Transverse colon (tissue), 4 donors: ENCODE measurements around the gene TMEM50B. TPM values are rescaled to one million over a fixed set of nuclear protein-coding genes. Genes with fewer than 3 reads are reported as not detected.

Experiments
- DNase-seq: peaks from one replicate; pipeline ENCODE4 v3.0.0-alpha.2; 2019
- H3K27ac ChIP-seq, 4 donors: fragments of 200-600 bp; sonication (generic); 2 replicates each; pipeline ENCODE4 v1.5.1; 2016 to 2018; ENCODE audit warnings: inconsistent platforms in 4 of 4
- H3K27me3 ChIP-seq: fragments of 200-600 bp; sonication (generic); 2 replicates; pipeline ENCODE4 v1.5.1; 2017; ENCODE audit warnings: inconsistent platforms
- H3K36me3 ChIP-seq, 4 donors: fragments of 200-600 bp; sonication (generic); 2 replicates each; pipeline ENCODE4 v1.5.1; 2017 to 2019; ENCODE audit warnings: inconsistent platforms in 4 of 4
- H3K4me1 ChIP-seq, 4 donors: fragments of 200-600 bp; sonication (generic); 2 replicates each; pipeline ENCODE4 v1.5.1; 2017 to 2020; ENCODE audit warnings: inconsistent platforms in 4 of 4
- H3K4me3 ChIP-seq, 4 donors: fragments of 200-600 bp; sonication (generic); 1 replicate in 1 of 4; 2 replicates in 3 of 4; pipeline versions ENCODE4 v1.5.1 to v1.6.1; 2017 to 2019; ENCODE audit warnings: inconsistent platforms in 4 of 4
- H3K9me3 ChIP-seq, 2 donors: fragments of 200-600 bp; sonication (generic); 2 replicates each; pipeline ENCODE4 v1.5.1; 2017 to 2019; ENCODE audit warnings: inconsistent platforms in 2 of 2
- CTCF ChIP-seq, 5 experiments: fragments of 200-600 bp in 3 of 5; fragments of 450-650 bp in 2 of 5; sonication (generic) in 3 of 5; IDR thresholded peaks; 1 replicate in 2 of 5; 2 replicates in 3 of 5; pipeline ENCODE4 v1.5.1; 2016 to 2017; ENCODE audit warnings: antibody characterized with exemption in 5 of 5, inconsistent platforms in 3 of 5, mild to moderate bottlenecking in 2 of 5, moderate library complexity in 1 of 5
- EP300 ChIP-seq: sonication (generic); formaldehyde crosslinking; IDR thresholded peaks from one replicate; pipeline ENCODE4 v1.6.1; 2017; ENCODE audit warnings: antibody characterized with exemption, low read depth
- POLR2A ChIP-seq: fragments of 450-650 bp; IDR thresholded peaks from one replicate; pipeline ENCODE4 v1.6.1; 2016; ENCODE audit warnings: antibody characterized with exemption, mild to moderate bottlenecking, moderate library complexity
- POLR2AphosphoS5 ChIP-seq, 3 donors: sonication (generic); formaldehyde crosslinking; IDR thresholded peaks; one replicate each; pipeline ENCODE4 v1.6.1; 2016; ENCODE audit warnings: antibody characterized with exemption in 3 of 3
- WGBS, 2 donors: methylation state at CpG; one replicate each; pipeline ENCODE4 v1.1.5; 2018; ENCODE audit warnings: low coverage in 1 of 2; 5-methylcytosine and 5-hydroxymethylcytosine counted together
- in situ Hi-C, 4 donors: fragments of 200-750 bp; cut with MboI; loops; one replicate each; pipeline versions ENCODE4 v1.15.0 to v1.15.1; 2017; ENCODE audit warnings: low sequenced_read_pairs in 3 of 4, low pct_ligation_motif_present in 1 of 4, low pct_unique_long_range_greater_than_20kb in 1 of 4
- intact Hi-C: fragments of 100-400 bp; cut with DNase I; formaldehyde crosslinking; loops from one replicate; pipeline ENCODE4 v1.15.1; 2023; ENCODE audit warnings: low total_unique reads
- total RNA-seq, 4 donors: library from RNA; depleted of rRNA; stranded (reverse); fragments of >200 nt; gene quantifications; one replicate each; pipeline ENCODE4 v1.1.0, GENCODE V29; 2016

TMEM50B gene
- total RNA-seq, 4 donors from 2014 or later: 70.3 to 181 (median 105) TPM

- 77 to 80% methylated on average over 8 of the region's 8 CpGs for WGBS, 2 donors
- in situ Hi-C loops: loop anchor here in 1 of 4 donors (25.0 kb wide), 1 partner anchor 496 kb away; no protein-coding TSS in a partner anchor
- intact Hi-C loops: no loop called here
- TF ChIP-seq POLR2A (no peak), POLR2AphosphoS5 (IDR thresholded peaks at IDR 0.05) (peak in 1 of 3 donors; percentile 10)
- no peaks in the 10 kb centered on the region for H3K9me3 ChIP-seq
- H3K27ac ChIP-seq: peak overlapping the region; percentile 72 to 83 (median 78)
- no peak overlapping the region for H3K4me3 ChIP-seq
- peaks cover 6 to 24% (median 6%) of the 10 kb centered on the region in 4 donors for H3K4me1 ChIP-seq
- no peak for DNase-seq
- H3K36me3 ChIP-seq: peaks cover 0 to 62% (median 29%) of the 10 kb centered on the region in 4 donors
- no peaks in the 10 kb centered on the region for H3K27me3 ChIP-seq
These were observed 46.2 kb downstream of the TMEM50B start for GRCh38 chr21:33433425-33434114.

GRCh38 chr21:33433001-33433400 is 46.8 kb downstream of the TMEM50B start:
- in situ Hi-C loops: loop anchor here in 1 of 4 donors (25.0 kb wide), 1 partner anchor 496 kb away; no protein-coding TSS in a partner anchor
- H3K4me3 ChIP-seq: no peak overlapping the region
- peak overlapping the region in 2 of 4 donors; percentile 34 to 78 for H3K27ac ChIP-seq
- WGBS, 2 donors: 94 to 100% methylated on average over 4 to 8 of the region's 8 CpGs
- H3K4me1 ChIP-seq: peaks cover 6 to 24% (median 6%) of the 10 kb centered on the region in 4 donors
- TF ChIP-seq POLR2AphosphoS5 (IDR thresholded peaks at IDR 0.05) (no peak), EP300 (no peak), CTCF (IDR thresholded peaks at IDR 0.05) (no peak), POLR2A (no peak)
- intact Hi-C loops: no loop called here
- no peaks in the 10 kb centered on the region for H3K9me3 ChIP-seq
- no peak for DNase-seq
- peaks cover 0 to 60% (median 28%) of the 10 kb centered on the region in 4 donors for H3K36me3 ChIP-seq
- no peaks in the 10 kb centered on the region for H3K27me3 ChIP-seq

GRCh38 chr21:33432496-33432895 is 47.3 kb downstream of the TMEM50B start:
- intact Hi-C loops: no loop called here
- H3K9me3 ChIP-seq: no peaks in the 10 kb centered on the region
- H3K4me3 ChIP-seq: no peak overlapping the region
- no peak for DNase-seq
- TF ChIP-seq POLR2AphosphoS5 (IDR thresholded peaks at IDR 0.05) (no peak), CTCF (IDR thresholded peaks at IDR 0.05) (no peak), POLR2A (no peak), EP300 (no peak)
- peaks cover 6 to 24% (median 6%) of the 10 kb centered on the region in 4 donors for H3K4me1 ChIP-seq
- H3K36me3 ChIP-seq: peaks cover 0 to 57% (median 26%) of the 10 kb centered on the region in 4 donors
- H3K27ac ChIP-seq: no peak overlapping the region
- in situ Hi-C loops: loop anchor here in 1 of 4 donors (25.0 kb wide), 1 partner anchor 495 kb away; no protein-coding TSS in a partner anchor
- no peaks in the 10 kb centered on the region for H3K27me3 ChIP-seq
- 88 to 100% methylated on average over 1 to 6 of the region's 6 CpGs for WGBS, 2 donors

GRCh38 chr21:33430858-33431257 is 48.9 kb downstream of the TMEM50B start:
- in situ Hi-C loops (loop anchor here in 1 of 4 donors (25.0 kb wide), 1 partner anchor 494 kb away; no protein-coding TSS in a partner anchor), intact Hi-C loops (no loop called here)
- peaks cover 0 to 47% (median 19%) of the 10 kb centered on the region in 4 donors for H3K36me3 ChIP-seq
- no peak overlapping the region for H3K27ac ChIP-seq
- H3K27me3 ChIP-seq: no peaks in the 10 kb centered on the region
- no peak overlapping the region for H3K4me3 ChIP-seq
- WGBS, 2 donors: 99 to 100% methylated on average over 1 to 3 of the region's 3 CpGs
- no peak for DNase-seq
- peaks cover 6 to 24% (median 6%) of the 10 kb centered on the region in 4 donors for H3K4me1 ChIP-seq
- H3K9me3 ChIP-seq: no peaks in the 10 kb centered on the region
- TF ChIP-seq POLR2A: no peak
- no peak for TF ChIP-seq CTCF (IDR thresholded peaks at IDR 0.05)
- no peak for TF ChIP-seq POLR2AphosphoS5 (IDR thresholded peaks at IDR 0.05)
- TF ChIP-seq EP300: no peak
